DMS114 treated with DMSO at 0.1 percent for 48 hours (cell line): ENCODE data around the gene RAC3.

ENCODE experiments used
- DNase-seq: peaks from one replicate; lab custom pipeline; 2025; ENCODE audit not compliant: unreplicated experiment; lab: John Stamatoyannopoulos, UW

RAC3 gene

DNA sequence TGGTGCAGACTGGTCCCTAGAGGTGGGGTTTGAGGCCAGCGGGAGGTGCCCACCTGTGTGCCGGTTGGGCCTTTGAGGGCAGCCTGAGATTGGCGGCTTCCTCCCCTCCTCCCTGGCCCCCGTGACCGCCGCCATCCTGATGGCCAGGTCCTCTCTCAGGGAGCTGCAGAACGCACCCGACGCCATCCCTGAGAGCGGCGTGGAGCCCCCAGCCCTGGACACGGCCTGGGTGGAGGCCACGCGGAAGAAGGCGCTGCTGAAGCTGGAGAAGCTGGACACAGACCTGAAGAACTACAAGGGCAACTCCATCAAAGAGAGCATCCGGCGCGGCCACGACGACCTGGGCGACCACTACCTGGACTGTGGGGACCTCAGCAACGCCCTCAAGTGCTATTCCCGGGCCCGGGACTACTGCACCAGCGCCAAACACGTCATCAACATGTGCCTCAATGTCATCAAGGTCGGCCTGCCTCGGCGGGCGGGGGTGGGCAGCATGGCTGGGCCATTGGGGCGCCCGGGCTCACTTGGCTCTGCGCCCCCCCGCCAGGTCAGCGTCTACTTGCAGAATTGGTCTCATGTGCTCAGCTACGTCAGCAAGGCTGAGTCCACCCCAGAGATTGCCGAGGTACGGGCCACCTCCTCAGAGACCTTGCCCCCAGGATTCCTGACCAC lies 23.0 kb downstream of the RAC3 start:
- no peak for DNase-seq

DNA sequence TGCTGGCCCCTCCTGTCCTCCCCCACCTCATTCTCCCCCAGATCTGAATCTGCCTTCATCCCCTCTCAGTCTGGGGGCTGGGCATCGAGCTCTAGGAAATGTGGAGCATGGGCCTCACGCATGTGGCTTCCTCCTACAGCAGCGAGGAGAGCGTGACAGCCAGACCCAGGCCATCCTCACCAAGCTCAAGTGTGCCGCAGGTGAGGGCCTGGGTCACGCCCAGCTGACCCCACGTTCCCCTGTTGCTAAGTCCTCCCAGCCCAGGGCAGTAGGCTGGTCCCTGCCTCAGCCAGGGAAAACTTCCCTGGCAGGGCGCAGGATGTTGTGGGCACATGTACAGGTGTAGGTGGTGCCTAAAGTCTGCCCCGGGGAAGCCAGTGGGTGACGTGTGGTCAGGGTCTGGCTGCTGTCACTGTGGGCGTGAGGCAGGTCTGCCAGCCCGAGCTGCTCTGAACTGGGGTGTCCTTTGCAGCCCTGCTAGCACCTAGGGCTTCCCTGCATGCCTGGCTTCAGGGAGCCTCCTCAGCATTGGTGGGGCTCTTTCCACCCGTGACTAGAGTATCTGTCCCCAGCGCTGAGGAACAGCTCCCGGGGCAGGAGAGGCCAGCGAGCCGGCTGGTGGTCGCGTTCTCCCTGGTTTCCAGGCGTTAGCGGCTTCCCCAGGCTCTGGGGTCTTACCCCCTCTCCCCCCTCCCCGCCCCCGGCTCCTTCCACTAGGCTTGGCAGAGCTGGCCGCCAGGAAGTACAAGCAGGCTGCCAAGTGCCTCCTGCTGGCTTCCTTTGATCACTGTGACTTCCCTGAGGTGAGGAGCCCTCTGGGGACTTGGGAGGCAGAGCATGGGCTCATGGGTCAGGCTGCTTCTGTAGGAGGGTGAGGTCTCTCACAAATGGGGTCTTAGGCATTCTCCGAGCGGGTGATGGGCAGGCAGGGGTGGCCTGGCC lies 23.8 kb downstream of the RAC3 start:
- DNase-seq: no peak

- DNase-seq: no peak
Observed at GRCh38 chr17:82055965-82056728, 24.7 kb downstream of the RAC3 start.

DNA sequence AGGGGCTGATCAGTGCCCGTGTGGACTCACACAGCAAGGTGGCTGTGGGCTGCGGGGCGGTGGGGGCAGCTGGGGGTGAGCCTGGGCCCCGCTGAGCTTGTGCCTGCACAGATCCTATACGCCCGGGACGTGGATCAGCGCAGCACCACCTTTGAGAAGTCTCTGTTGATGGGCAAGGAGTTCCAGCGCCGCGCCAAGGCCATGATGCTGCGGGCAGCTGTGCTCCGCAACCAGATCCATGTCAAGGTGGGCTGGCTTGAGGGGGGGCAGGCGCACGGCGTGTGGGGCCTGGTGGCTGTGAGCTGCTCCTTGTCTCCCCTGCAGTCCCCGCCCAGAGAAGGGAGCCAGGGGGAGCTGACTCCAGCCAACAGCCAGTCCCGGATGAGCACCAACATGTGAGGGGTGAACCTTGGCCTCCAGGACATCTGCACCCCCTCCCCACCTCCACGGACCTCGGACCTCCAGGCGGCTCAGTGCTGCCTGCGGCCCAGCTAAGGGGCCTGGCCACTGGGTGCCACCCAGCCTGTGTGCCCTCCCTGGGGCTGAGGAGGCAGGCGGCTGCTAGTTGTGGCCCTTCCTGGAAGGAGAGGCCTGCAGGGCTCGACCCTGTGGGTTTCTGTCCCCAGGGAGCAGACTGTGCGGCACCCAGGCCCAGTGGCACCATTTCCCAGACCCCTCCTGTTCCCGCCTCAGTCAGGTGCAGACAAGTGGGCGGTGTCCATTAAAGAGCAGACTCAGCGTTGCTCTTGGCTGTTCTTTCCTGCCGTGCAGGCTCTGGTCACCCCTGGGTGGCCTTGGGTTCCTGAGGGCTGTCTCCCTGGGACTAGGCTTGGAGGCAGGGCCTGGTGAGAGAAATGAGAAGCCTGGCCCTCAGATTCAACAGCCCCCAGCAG lies 25.5 kb downstream of the RAC3 start:
- no peak for DNase-seq

DNA sequence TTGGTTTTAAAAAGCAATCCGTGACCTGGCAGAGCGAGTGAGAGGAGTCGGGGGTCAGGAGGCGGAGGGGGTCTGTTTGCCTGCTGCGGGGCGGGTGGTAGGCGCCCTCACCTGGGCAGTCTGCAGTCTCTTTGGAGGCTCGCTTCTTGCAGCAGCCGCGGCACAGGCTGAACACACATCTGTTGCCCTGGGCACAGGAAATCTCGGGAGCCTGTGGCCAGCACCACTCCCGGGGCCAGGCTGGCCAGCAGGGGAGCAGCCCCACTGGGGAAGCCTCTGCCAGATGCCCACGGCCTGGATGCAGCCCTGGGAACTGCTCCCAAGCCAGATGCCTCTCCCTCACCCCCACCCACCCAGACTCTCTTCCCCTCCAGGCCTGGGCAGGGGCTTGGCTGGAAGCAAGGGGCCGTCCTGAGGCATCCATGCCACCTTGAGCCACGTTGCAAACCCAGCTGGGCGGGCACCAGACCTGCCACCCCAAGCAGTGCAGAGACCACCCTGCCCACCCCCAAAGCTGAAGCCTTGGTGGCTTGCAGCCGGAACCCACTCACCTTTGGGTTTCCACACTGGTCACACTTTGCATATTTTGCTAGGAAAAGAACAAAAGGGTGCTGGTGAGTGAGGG lies 26.9 kb downstream of the RAC3 start:
- DNase-seq: no peak

DNA sequence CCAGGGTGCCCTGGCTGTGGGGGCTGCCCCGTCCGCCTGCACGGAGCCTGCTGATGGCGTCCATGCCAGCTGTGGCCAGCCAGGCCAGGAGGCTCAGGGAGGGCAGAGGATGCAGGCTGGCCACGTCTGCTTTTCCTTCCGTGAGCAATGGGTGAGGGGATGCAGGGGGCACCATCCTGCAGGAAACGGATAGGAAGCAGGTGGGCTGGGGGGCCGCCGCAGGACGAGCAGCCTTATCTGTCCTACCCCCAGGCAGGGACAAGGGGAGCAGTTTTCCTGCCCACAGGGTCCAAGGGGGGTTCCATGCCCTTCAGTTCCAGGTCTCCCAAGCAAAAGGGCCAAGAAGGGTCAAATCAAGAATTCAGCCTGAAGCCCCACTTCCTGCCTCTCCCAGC lies 27.4 kb downstream of the RAC3 start:
- no peak for DNase-seq

DNA sequence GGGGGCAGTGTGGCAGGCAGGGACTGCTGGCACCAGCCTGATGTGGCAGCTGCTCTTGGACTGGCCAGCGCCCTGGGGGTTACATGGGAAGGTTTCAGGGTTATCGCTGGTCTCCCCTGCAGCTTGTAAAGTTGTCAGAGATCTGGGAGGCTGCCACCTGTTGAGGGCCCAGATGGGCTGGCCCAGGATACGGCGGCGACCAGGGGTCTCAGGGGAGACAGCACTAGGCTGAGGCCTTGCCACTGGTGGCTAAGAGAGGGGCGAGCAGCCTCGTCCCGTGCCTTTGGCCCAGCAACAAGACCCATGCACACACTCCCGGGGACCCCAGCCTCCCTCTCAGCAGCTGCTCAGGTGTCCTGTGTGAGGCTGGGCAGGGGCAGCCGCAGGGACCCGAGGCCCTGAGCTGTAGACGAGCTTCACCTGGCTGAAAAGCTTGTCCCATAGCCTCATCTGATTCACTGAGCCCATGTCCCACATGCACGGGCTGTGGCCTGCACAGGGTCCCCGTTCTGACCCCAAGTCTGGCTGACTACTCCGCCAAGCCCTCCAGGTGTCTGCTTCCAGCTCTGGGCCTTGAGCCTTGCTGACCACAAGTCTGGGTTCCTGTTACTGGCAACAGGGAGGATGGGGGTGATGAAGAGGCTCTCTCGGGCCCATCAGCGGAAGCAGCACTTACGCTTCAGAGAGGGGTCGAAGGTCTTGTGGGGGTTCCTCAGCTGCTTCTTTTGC lies 28.0 kb downstream of the RAC3 start:
- DNase-seq: no peak

GRCh38 chr17:82060001-82060380 lies 28.5 kb downstream of the RAC3 start:
- no peak for DNase-seq

DNA sequence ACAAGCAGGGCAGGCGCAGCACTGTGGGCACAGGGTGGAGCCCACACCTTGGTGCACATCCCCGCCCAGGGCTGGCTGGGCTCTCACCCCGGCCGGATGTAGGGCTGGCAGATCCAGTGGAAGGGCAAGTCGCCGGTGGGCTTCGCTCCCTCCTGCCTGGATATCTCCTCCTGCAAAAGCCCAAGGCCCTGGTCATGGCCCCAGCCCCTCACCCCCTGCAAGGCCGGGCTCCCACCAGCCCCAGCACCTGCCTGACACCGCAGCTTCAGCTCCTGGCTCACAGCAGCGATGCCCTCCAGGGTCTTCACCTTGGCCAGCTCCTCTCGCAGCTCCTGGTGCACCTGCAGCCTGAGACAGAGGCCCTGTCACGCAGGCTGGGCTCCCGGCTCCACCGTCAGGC lies 29.1 kb downstream of the RAC3 start:
- no peak for DNase-seq

DNA sequence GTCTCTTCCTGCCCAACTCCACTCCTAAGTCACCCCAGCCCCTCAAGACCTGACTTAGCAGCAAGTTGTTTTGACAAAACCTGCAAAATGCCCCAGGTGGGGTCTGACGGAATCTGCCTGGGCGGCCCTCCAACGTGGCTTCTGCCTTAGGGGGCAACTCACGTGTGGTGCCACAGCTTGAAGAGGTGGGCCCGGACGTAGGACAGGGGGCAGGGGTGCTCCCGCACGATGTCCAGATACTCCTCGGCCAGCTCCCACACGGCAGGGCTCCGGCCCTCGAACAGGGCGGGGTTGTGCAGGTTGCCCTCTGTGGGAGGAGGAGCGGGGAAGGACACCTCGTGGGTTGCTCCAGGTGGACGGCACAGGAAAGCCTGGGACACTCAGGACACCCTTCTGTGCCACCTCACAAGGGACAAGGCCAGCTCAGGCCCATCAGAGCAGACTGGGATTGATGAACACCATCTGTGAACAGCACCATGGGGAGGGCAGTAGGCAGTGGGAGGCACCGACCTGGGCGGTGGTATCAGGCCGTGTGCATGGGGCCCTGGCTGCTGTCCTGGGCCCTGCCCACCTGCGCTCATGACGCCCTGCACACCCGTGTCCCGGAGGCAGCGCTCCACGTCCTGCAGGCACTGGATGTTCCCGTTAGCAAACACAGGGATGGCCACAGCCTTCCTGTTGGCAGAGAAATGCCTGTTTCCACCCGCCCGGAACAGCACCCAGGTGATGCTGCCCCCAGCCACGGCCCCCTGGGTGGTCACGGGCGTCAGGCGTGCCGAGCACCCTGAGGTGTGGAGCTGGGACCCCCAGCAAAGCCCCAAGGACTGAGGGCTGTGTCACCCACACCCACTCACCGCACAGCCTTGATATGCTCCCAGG lies 29.8 kb downstream of the RAC3 start:
- DNase-seq: no peak

DNA sequence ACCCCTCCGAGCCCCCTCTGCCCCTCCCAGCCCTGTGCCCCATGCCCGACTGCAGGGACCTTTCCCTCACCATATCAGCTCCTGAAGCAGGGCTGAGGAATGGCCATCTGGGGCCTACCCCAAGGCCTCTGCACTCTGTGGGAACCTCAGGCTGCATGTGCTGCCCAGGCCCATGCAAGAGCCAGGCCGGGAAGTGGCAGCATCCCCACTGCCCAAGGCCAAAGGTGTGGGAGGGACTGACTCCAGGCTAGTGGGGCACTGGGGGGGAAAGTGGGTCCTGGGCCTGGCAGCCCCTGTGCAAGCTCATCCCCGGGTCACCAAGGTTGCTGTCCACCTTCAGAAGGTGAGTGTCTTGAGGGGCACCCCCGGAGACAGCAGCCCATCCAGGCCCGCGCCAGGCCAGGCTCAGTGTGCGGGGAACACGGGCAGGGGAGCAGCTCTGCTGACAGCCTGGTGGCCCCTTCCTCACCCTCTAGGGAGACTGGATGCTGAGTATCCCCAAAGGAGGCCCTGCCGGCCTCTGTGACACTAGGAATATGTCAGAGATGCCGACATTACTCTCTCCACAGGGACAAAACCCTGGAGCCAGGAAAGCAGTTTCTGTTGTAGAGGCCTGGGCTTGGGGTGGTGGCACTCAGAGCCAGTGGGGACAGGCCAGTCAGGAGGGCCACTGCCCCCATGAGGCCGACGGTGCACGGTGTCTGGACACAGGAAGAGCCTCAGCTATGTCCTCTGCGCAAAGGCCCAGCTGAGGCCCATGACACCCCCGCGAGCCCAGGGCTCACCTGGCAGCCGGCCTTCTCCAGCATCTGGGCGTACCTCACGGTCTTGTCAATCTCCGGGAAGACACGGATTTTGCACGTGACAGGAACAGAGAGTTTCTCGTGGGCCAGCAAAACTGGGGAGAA lies 30.9 kb downstream of the RAC3 start:
- no peak for DNase-seq

DNA sequence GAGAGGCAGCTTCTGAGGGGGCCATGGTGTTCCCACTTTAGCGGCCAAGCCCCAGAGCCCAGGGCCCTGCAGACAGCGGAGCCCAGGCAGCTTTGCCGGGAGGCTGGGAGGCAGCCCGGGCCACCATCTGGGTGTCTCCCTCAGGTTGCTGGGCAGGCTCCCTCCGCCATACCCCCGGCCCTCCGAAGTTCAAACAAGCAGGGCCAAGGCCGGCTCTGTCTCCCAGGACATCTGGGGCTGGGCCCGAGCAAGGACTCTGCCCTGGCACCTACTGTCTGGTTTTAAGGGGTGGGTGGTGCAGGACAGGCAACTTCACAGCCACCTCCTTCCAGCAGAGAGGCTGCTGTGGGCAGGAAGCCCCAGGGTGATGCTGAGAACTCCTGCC lies 31.5 kb downstream of the RAC3 start:
- no peak for DNase-seq

DNA sequence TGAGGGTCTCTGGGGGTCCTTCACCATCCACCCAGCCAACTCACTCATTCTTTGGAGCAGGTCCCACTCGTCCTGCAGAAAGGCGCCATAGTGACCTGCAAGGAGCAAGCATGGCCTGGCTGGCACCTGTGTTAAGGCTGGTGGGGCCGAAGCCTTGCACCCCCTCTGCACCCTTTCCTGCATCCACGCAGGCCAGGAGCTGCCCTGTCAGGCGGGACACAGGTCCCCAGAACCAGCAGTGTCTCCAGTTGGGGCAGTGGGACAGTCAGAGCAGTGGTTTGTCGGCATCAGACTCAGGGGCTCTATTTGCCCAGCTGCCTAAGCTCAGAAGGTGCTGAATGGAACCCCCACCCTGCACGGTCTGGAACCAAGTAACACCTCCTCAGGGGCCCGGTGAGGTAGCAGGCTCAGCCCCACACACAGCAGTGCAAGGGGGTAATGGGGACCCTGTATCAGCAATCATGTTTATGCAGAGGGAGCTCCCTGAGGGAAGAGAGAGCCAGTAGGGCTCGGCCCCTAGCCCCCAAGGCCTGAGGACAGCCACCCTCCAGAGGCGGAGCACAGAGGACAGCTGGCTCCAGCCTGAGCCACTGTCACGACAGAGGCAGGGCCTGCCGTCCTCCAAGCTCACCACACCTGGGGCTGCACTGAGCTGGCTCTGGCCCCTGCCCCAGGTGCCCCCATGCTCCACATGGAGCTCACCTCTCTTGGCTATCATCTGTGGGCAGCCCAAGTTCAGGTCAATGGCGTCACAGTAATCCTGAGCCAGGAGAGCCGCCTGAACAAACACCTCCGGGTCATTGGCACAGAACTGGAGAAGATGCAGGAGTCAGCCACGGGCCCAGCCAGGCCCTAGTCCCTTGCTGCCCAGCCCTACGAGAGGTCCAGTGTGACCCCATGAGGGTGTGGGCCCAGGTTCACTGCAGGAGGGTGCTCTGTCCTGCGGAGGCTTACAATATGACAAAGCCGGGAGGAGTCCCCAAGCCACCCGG lies 32.2 kb downstream of the RAC3 start:
- DNase-seq: no peak

DNA sequence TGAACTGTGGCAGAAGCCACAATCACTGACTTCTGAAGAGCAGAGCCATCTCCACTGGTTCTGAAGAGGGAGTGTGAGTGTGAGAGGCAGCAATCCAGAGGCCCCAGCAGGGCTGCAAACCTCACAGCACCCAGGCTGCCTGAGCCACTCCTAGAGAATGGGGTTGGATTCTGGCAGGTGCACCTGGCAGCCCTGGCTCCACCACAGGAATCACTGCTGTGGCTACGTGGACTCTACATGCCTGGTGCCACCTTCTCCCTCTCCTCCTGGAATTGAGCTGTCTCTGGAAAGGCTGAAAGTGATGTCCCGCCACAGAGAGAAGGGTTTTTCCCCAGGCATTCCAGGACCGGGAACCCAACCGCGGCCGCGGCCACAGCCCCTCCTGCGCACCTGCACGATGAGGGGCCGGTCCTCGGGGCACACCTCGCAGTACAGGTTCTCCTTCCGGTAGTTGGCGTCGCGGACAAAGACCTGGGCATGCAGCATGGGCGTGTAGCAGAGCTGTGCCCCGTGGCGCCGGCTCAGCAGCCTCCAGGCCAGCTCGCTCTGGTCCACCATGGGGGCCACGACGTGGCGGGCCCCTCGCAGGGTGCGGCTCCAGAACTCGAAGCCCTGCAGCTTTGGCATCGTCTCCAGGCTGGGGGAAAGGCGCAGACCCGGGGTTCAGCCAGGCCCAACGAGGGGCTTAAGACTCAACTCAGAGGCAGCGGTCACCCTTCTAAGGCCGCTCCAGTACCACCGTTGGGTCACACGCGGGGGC lies 33.1 kb downstream of the RAC3 start:
- no peak for DNase-seq

GRCh38 chr17:82065193-82065637 lies 33.7 kb downstream of the RAC3 start:
- DNase-seq: no peak
